Stimulated activated CD4-positive, alpha-beta T cell treated with anti-CD3 and anti-CD28 coated beads, Interleukin-4, amount 100 ng/mL, for 48 hours (primary cell): ENCODE results near the gene RPS15.
A peak's percentile ranks its signal among the peaks of the same experiment; 100 is the strongest.
"Not testable (repeated sequence)": the region's sequence is repeated elsewhere in the genome, so short reads cannot be mapped to it uniquely, and the experiment has no call there.

Experiments used
- DNase-seq, 2 donors: peaks; one replicate each; pipeline ENCODE4 v3.0.0-alpha.2; 2020; ENCODE audit warnings: low read depth in 2 of 2

The RPS15 gene

GRCh38 chr19:1434577-1435060 lies 3.6 kb upstream of the RPS15 start:
- no peak for DNase-seq

GRCh38 chr19:1435378-1435989 lies 2.7 kb upstream of the RPS15 start:
- no peak for DNase-seq

GRCh38 chr19:1437609-1438008 lies 587 bp upstream of the RPS15 start:
- no peak for DNase-seq

- DNase-seq, result no peak
Measured at GRCh38 chr19:1438933-1439354, 748 bp downstream of the RPS15 start.

- DNase-seq, result not testable (repeated sequence)
Measured at GRCh38 chr19:1439525-1440417, 1.6 kb downstream of the RPS15 start.

- no peak for DNase-seq
Measured at GRCh38 chr19:1440418-1440801, 2.2 kb downstream of the RPS15 start.

GRCh38 chr19:1441022-1441426 lies 2.8 kb downstream of the RPS15 start:
- no peak for DNase-seq

- no peak for DNase-seq
Measured at GRCh38 chr19:1441677-1442438, 3.7 kb downstream of the RPS15 start.

GRCh38 chr19:1445185-1445931 lies 7.2 kb downstream of the RPS15 start:
- peak; percentile 69 to 70 for DNase-seq

GRCh38 chr19:1445932-1446712 lies 7.9 kb downstream of the RPS15 start:
- DNase-seq, result no peak

GRCh38 chr19:1446713-1447481 lies 8.7 kb downstream of the RPS15 start:
- no peak for DNase-seq

GRCh38 chr19:1447504-1447903 lies 9.3 kb downstream of the RPS15 start:
- DNase-seq, result no peak

- DNase-seq, result no peak
Measured at GRCh38 chr19:1447944-1448343, 9.7 kb downstream of the RPS15 start.

GRCh38 chr19:1449467-1450442 lies 11.6 kb downstream of the RPS15 start, which contains the start of gene APC2:
Gene APC2 (plus strand): TSS chr19:1450121. CDS start chr19:1453002, 2,881 bp downstream.
- DNase-seq, result no peak

- no peak for DNase-seq
Measured at GRCh38 chr19:1450735-1451731, 12.8 kb downstream of the RPS15 start.

GRCh38 chr19:1451916-1452801 lies 14.0 kb downstream of the RPS15 start:
- DNase-seq, result no peak
